Measurements from ENCODE around the gene NBPF19.
"Not testable (repeated sequence)": the region's sequence is repeated elsewhere in the genome, so short reads cannot be mapped to it uniquely, and the experiment has no call there.

DNA sequence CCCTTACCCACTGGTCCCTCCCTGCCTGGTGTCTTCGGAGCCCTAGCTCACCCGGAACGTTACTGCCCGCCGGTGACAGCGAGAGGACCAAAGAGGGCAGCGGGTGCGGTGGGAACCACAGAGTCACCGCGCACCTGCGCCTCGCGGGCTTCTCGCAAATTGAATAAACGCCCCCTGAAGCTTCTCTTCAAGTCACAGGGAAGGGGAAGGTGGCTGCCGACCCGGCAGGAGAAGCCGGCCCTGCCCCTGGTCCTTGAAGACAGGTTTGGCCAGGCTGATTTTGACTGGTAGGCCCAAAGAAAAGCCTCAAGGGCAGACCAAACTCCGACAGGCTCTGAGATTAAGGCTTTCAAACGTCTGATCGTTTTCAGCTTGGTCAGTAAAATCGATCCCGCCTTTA lies 87.0 kb downstream of the NBPF19 start:
- TF ChIP-seq, protein P1, sequence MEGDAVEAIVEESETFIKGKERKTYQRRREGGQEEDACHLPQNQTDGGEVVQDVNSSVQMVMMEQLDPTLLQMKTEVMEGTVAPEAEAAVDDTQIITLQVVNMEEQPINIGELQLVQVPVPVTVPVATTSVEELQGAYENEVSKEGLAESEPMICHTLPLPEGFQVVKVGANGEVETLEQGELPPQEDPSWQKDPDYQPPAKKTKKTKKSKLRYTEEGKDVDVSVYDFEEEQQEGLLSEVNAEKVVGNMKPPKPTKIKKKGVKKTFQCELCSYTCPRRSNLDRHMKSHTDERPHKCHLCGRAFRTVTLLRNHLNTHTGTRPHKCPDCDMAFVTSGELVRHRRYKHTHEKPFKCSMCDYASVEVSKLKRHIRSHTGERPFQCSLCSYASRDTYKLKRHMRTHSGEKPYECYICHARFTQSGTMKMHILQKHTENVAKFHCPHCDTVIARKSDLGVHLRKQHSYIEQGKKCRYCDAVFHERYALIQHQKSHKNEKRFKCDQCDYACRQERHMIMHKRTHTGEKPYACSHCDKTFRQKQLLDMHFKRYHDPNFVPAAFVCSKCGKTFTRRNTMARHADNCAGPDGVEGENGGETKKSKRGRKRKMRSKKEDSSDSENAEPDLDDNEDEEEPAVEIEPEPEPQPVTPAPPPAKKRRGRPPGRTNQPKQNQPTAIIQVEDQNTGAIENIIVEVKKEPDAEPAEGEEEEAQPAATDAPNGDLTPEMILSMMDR (IDR thresholded peaks at IDR 0.05) = not testable (repeated sequence)
- not testable (repeated sequence) for TF ChIP-seq POLR2A (IDR thresholded peaks at IDR 0.05)
